ENCODE results near the gene NKAIN1.

- TF ChIP-seq CTCF (IDR thresholded peaks at IDR 0.05): no peak
- no peak for TF ChIP-seq POLR2A (IDR thresholded peaks at IDR 0.05)
Measured at GRCh38 chr1:31161571-31161970, 78.1 kb downstream of the NKAIN1 start.
